GM18858 (cell line): ENCODE data around the gene VAV2.

ENCODE experiments used
- ATAC-seq: cut with Tn5 transposase; IDR thresholded peaks from one replicate; pipeline ENCODE4 v1.9.1; 2021; ENCODE audit not compliant: unreplicated experiment

The VAV2 gene

GRCh38 chr9:133791069-133791468, 201.1 kb downstream of the VAV2 start:
- no peak for ATAC-seq

DNA sequence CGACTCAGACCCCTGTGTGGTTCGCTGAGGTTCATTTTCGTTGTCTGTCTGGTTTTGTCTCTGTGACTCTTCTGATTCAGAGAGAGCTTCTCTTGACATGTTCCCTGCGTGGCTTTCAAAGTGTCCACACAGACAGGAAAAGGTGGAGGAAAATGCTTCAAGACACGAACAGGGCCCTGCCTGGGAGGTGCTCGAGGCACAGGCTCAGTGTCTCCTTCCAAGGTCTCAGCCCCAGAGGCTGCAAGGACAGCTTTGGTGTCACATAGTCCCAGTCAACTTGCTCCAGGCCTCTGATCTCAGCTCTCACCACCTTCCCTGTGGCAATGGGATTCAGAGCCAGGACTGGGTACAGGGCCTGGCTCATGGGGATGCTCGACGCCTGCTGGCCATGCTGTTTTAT, 202.3 kb downstream of the VAV2 start:
- no peak for ATAC-seq

- no peak for ATAC-seq
Observed at GRCh38 chr9:133788819-133789717, 203.1 kb downstream of the VAV2 start.

GRCh38 chr9:133788045-133788818, 203.9 kb downstream of the VAV2 start:
- ATAC-seq: no peak

- no peak for ATAC-seq
Observed at GRCh38 chr9:133787754-133788025, 204.4 kb downstream of the VAV2 start.

- no peak for ATAC-seq
Observed at GRCh38 chr9:133786907-133787753, 205.0 kb downstream of the VAV2 start.

GRCh38 chr9:133786371-133786753, 205.8 kb downstream of the VAV2 start:
- ATAC-seq: no peak

DNA sequence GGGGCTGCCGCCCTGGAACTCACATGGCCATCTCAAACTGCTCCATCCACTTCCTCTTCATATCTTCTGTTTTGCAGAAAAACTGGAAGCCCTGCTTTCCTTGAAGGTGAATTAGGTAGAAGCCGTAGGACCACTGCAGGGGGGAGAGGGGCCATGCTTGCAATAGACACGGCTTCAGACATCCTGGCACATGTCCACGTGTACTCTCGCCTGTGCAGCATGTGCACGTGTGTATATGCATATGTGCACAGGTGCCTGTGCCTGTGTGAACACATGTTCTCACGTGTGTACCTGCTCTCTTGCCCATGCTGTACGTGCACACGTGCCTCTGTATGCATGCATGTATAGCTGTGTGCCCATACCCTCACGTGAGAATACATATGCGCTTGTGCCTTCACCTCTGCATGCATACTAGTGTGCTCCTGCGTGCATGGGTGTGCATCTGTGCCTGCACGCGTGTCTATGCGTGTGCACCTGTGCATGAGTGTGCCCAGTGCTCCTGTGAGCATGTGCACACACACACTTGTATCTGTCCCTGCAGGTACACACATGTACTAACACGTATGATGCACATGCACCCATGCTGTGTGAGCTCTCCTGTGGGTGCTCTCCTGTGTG, 206.3 kb downstream of the VAV2 start:
- ATAC-seq: no peak

DNA sequence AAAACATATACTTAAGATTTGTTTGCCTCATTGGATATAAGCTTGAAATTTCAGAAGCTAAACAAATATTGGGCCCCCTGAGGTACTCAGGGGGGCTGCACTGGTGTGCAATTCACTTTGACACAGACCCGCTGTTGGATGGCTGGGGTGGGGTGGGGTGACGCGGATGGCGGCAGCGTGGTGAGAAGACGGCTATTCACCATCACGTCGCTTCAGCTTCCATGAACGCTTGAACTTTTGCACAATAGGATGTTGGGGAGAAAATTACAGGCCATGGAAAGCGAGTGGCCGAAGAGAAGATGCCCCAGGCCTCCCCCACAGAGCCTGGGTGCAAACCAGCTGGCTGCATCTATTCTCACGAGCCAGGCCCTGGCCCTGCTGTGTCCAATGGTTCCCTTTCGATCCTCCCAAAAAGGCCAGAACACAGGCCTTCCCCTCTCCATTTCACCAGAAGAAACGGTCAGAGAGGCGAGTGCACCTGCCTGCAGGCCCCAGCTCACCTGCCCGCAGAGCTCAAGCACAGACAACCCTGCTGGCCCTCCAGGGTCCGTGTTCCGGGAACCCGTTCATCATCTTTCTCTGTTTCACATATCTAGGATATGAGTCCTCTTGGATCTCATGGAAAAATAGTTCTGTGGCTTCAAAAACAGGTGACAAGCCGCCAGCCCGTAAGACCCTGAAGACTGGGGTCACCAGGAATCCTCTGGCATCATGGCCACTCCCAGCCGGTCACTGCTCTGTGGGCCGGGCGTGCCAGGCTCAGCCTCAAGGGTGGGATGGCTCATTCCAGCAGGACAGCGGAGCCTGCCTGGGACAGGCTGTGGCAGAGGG, 207.2 kb downstream of the VAV2 start:
- no peak for ATAC-seq

GRCh38 chr9:133783331-133783731, 208.8 kb downstream of the VAV2 start:
- ATAC-seq: no peak

DNA sequence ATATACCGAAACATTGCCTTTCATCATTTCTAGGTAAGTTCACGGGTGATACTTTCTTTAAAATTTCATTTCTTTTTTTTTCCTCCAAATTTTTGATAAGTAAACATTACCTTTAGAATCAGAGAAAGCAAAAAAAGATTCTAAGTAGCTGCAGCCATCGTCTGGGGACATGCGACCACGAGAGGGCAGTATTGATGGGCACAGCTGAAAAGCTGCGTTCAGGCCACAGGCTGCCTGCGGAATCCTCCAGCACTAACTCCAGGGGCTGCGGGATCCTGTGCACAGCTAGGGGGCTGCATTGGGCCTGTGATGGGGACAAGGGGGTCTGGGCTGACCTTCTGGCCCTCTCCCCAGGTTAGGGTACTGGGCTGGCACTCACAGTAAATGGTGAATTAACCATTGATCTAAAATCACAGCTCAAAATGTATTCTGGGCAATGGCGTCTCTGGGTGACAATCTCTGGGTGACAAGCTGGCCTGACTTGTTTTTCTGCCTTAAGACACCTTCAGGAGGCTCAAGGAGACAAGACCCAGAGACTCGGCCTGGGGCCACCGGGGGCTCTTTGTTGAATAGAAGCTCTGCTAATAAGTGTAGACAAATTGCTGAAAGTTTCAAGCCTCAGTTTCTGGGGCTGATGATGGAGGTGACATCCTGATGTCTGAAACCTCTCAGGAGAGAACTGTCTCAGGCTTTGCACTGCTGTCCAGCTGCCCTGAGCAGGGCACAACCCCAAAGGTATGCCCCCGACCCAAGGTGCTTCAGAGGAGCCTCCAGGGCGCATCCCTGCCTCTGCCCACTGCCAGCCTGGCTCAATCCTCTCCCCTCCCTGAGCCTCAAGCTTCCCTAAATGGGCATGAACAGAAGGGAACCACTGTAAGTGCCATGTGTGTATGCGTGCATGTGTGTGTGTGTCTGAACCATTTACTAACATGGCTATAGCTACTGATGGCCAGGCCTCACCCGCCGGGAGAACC, 209.7 kb downstream of the VAV2 start:
- ATAC-seq: no peak

DNA sequence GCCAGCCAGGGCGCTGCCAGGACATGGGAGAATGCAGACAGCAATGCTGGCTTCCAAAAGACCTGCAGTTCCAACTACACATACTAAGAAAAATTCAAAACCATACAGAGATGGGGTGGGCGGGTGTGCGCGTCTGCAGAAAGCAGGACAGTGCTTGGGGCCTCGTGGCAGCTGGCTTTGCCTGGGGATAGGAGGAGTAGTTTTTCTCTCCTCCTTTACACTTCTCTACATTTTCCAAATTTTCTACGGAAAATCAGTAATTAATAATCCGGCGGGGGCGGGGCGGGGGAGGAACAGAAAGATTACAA, 210.3 kb downstream of the VAV2 start:
- ATAC-seq: no peak

DNA sequence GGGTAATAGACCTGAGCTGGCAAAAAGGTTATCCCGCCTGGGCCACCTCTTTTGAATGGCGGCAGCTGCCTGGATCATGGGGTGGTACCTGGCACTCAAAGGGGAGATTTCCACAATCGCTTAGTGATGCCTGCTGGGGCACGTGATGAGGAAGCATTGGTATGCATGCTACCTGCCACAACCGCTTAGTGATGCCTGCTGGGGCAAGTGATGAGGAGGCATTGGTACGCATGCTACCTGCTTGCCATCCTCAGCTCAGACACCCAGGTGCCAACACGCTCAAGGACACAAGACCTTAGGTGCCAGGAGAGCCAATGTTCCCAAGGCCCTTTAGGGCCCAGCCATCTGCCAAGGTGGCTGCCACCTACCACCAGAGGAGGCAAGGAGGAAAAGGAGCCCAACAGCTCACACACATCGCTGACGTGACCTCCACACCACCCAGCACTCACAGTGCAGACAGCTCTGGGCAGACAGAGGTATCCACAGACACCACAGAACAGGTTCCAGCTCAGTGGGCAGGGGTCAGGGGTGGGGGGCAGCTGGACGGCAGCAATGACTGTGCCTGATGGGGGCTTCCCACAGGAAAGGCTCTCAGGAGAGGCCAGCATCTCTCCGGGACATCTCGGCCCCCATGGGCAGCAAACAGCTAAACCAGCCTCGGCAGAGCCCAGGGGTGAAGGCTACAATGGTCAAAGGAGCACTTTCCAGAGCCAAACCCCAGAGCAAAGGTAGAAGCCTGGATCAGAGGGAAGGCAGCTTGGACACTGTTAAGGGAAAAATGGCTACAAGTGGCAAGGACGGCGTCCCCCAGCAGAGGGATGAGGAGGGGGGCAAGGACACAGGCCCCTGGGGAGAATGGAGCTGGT, 210.9 kb downstream of the VAV2 start:
- no peak for ATAC-seq

- no peak for ATAC-seq
Observed at GRCh38 chr9:133780404-133780945, 211.6 kb downstream of the VAV2 start.

DNA sequence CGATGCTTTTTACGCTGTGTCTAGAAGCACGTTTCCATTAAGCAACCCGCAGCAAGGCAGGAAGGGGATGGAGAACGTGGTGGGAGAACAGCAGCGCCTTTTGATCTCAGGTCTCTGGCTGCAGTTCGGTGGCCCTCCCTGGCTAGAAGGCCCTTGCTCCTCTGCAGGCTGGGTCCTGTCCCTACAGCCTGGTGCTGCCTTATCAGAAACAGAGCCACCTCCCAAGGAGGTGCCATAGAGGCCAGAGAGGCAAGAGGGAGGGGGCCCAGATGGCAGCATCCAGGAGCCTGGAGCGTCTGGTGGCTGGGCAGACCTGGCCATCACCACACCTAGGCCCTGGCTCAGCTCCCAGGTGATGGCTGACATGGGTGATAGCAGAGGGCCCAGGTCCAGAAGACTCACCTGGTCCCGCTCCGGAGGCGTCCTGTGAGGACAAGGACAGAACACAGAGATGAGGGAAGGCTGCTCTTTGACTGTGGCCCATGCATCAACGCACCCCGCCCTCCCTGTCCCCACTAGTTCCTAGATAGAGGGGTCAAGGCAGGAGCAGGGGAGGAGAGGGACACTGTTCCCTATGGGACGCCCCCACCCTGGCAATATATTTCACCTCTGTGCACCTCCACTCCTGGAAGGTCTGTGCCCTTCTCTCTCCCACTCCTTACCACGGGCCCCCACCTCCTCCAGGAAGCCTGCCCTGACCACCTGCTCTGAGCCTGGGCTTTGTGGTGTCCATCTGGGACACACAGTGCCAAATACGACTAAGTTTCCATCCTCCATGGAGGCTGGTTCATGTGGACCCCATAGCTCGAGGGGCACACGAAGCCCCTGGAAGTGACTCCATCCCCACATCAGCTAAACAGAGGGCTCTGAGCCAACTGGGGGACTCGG, 212.4 kb downstream of the VAV2 start:
- ATAC-seq: no peak

GRCh38 chr9:133779081-133779480, 213.0 kb downstream of the VAV2 start:
- ATAC-seq: no peak
